ENCODE results near the gene SPAG9. TPM values are rescaled to one million over a fixed set of nuclear protein-coding genes. Genes with fewer than 3 reads are reported as not detected.

SPAG9 gene
- total RNA-seq, 1 experiment from 2014 or later = 78.5 TPM

DNA sequence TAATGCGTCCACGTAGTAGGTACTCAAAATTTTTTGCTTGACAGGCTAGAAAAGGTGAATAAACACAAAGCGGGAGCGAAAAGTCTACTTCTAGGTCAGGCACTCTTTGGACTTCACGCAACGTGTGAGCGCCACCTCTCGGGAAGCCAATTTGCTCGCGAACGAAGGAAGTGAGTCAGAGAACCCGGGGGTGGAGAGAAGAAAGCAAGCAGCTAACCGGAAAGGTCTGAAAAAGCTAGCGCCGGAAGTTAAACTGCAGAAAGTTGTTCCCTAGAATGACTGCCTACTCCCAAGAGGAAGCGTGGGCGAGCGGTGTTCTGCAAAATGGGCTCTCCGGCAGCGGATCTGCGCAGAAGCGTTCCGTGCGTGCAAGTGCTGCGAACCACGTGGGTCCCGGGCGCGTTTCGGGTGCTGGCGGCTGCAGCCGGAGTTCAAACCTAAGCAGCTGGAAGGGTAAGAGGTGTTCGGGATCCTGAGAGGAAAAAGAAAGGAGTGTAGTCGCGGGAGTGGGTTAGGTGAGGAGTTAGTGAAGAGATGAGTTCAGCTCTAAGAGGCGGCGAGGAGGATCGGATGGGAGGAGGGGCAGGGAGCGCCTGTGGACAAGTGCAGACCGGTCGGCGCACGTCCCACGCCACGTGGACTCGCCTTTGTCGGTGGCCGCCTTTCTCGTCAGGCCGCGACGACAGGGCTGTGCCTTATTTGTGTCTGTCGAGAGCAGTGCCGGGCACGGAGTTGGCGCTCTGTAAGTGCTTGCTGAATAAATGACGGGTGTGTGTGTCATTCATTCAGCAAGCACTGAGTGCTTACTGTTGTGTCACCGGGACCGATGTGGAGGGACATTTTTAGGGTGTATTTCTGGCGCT is 32.8 kb upstream of the SPAG9 start, which contains the start of gene NME1:
Gene NME1, plus strand, starts transcription at position 350 of the 863 bp plus-strand sequence. CDS start 2,096 bp downstream, outside the sequence.
- Mint-ChIP-seq H3K27me3 (ENCODE audit: insufficient read depth, unreplicated experiment) (no peaks in the 10 kb centered on the region), H3K27ac (ENCODE audit: low read depth, unreplicated experiment) (no peak within 1 kb of the TSS), H3K4me1 (ENCODE audit: insufficient read depth, unreplicated experiment) (no peaks in the 10 kb centered on the region), H3K36me3 (ENCODE audit: insufficient read depth, unreplicated experiment) (peaks cover 30% of the 10 kb centered on the region), H3K9me3 (ENCODE audit: unreplicated experiment) (no peaks in the 10 kb centered on the region), H3K4me3 (ENCODE audit: unreplicated experiment) (no peak within 1 kb of the TSS)
- ChIA-PET POLR2A (interaction anchor here (0.6 to 7.5 kb wide), 27 partner anchors 9 to 445 kb away, joined by 3 to 145 read pairs (median 4); partner anchors contain the start of genes MBTD1, NME2, SPAG9 and TOB1), CTCF (interaction anchor here (0.6 to 2.7 kb wide), 27 partner anchors 9 to 301 kb away, joined by 3 to 83 read pairs (median 5); partner anchors contain the start of gene SPAG9)
- intact Hi-C loops (cut with micrococcal nuclease) = loop anchor here (1.0 to 5.0 kb wide), 6 partner anchors 34 to 301 kb away; partner anchors contain the start of gene TOB1
- no TSS peak for BruUV-seq (replicated peaks)
- TF ChIP-seq CTCF (IDR thresholded peaks at IDR 0.05; ENCODE audit: unreplicated experiment) = peak; percentile 70
- peak; percentile 99 for DNase-seq (ENCODE audit: unreplicated experiment)

- Mint-ChIP-seq H3K27me3 (ENCODE audit: insufficient read depth, unreplicated experiment) (no peaks in the 10 kb centered on the region), H3K27ac (ENCODE audit: low read depth, unreplicated experiment) (no peak overlapping the region), H3K4me3 (ENCODE audit: unreplicated experiment) (no peak overlapping the region), H3K9me3 (ENCODE audit: unreplicated experiment) (no peaks in the 10 kb centered on the region), H3K4me1 (ENCODE audit: insufficient read depth, unreplicated experiment) (no peaks in the 10 kb centered on the region), H3K36me3 (ENCODE audit: insufficient read depth, unreplicated experiment) (peaks cover 27% of the 10 kb centered on the region)
- intact Hi-C loops (cut with micrococcal nuclease) = loop anchor here (1.0 to 5.0 kb wide), 6 partner anchors 33 to 300 kb away; partner anchors contain the start of gene TOB1
- TF ChIP-seq CTCF (IDR thresholded peaks at IDR 0.05; ENCODE audit: unreplicated experiment) = no peak
- no TSS peak for BruUV-seq (replicated peaks)
- POLR2A ChIA-PET = interaction anchor here (0.7 to 7.5 kb wide), 24 partner anchors 10 to 444 kb away, joined by 3 to 145 read pairs (median 4); partner anchors contain the start of genes MBTD1, NME2, SPAG9 and TOB1
- CTCF ChIA-PET = interaction anchor here (0.6 to 2.7 kb wide), 23 partner anchors 10 to 300 kb away, joined by 3 to 83 read pairs (median 5); partner anchors contain the start of gene SPAG9
- DNase-seq (ENCODE audit: unreplicated experiment) = no peak
These were observed 32.1 kb upstream of the SPAG9 start for GRCh38 chr17:51152766-51153209.

DNA sequence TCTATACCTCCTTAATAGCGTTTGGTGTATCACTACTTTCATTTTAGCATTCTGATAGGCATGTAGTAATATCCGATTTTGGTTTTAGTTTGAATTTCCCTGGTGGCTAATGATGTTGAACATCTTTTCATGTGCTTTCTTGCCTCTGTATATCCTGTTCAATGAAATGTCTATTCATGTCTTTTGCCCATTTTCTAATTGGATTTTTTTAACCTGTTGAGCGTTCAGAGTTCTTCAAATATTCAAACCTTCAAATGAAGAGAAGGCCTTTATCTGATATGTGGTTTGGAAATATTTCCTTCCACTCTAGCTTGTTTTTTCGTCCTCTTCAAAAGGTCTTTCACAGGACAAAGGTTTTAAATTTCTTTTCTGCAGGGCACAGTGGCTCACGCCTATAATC is 30.3 kb upstream of the SPAG9 start:
- Mint-ChIP-seq H3K36me3 (ENCODE audit: insufficient read depth, unreplicated experiment) (peaks cover 8% of the 10 kb centered on the region), H3K4me1 (ENCODE audit: insufficient read depth, unreplicated experiment) (no peaks in the 10 kb centered on the region), H3K4me3 (ENCODE audit: unreplicated experiment) (no peak overlapping the region), H3K9me3 (ENCODE audit: unreplicated experiment) (no peaks in the 10 kb centered on the region), H3K27me3 (ENCODE audit: insufficient read depth, unreplicated experiment) (no peaks in the 10 kb centered on the region), H3K27ac (ENCODE audit: low read depth, unreplicated experiment) (no peak overlapping the region)
- ChIA-PET CTCF (interaction anchor here (0.7 to 1.2 kb wide), 4 partner anchors 32 to 150 kb away, joined by 3 to 7 read pairs (median 4); no protein-coding TSS in a partner anchor), POLR2A (interaction anchor here (1.3 to 7.5 kb wide), 2 partner anchors 9 to 30 kb away, joined by 3 to 145 read pairs; partner anchors contain the start of gene SPAG9)
- BruUV-seq (replicated peaks) = no TSS peak
- no peak for DNase-seq (ENCODE audit: unreplicated experiment)
- TF ChIP-seq CTCF (IDR thresholded peaks at IDR 0.05; ENCODE audit: unreplicated experiment) = no peak
- intact Hi-C loops (cut with micrococcal nuclease) = loop anchor here (5.0 kb wide), 2 partner anchors 199 to 284 kb away; partner anchors contain the start of gene TOB1

DNA sequence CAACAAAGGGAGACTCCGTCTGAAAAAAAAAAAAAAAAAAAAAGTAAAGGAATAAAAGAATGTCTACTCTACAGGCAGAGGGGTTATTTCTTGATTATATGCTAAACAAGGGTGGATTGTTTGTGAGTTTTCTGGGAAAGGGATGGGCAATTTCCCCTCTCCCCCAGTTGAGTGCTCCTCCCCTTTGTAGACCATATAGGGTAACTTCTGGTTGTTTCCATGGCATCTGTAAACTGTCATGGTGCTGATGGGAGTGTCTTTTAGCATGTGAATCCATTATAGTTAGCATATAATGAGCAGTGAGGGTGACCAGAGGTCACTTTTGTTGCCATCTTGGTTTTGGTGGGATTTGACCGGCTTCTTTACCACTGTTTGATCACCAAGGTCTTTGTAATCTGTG is 28.5 kb upstream of the SPAG9 start:
- H3K36me3 Mint-ChIP-seq (ENCODE audit: insufficient read depth, unreplicated experiment) = no peaks in the 10 kb centered on the region
- H3K4me1 Mint-ChIP-seq (ENCODE audit: insufficient read depth, unreplicated experiment) = no peaks in the 10 kb centered on the region
- intact Hi-C loops (cut with micrococcal nuclease) = no loop called here
- no peak for TF ChIP-seq CTCF (IDR thresholded peaks at IDR 0.05; ENCODE audit: unreplicated experiment)
- no peaks in the 10 kb centered on the region for H3K9me3 Mint-ChIP-seq (ENCODE audit: unreplicated experiment)
- DNase-seq (ENCODE audit: unreplicated experiment) = no peak
- no peak overlapping the region for H3K4me3 Mint-ChIP-seq (ENCODE audit: unreplicated experiment)
- no TSS peak for BruUV-seq (replicated peaks)
- H3K27ac Mint-ChIP-seq (ENCODE audit: low read depth, unreplicated experiment) = no peak overlapping the region
- ChIA-PET CTCF (no interaction called here), POLR2A (interaction anchor here (0.9 to 7.5 kb wide), 2 partner anchors 27 to 28 kb away, joined by 4 to 145 read pairs; partner anchors contain the start of gene SPAG9)
- H3K27me3 Mint-ChIP-seq (ENCODE audit: insufficient read depth, unreplicated experiment) = no peaks in the 10 kb centered on the region
